SK-N-SH (cell line): ENCODE measurements around the gene WBP2. TPM values are rescaled to one million over a fixed set of nuclear protein-coding genes. Genes with fewer than 3 reads are reported as not detected.
A peak's percentile ranks its signal among the peaks of the same experiment; 100 is the strongest.

Source experiments
- CTCF ChIA-PET: fragments of 300-600, 350-600 bp; formaldehyde crosslinking; extraction: SDS; loops from one replicate; lab custom pipeline; 2021; lab: Yijun Ruan, JAX
- POLR2A ChIA-PET: fragments of 350-600 bp; sonication (Branson Sonifier 250); formaldehyde crosslinking; extraction: SDS; loops from one replicate; lab custom pipeline; 2020; ENCODE audit warnings: antibody characterized with exemption, inconsistent platforms; lab: Yijun Ruan, JAX
- DNase-seq: peaks from one replicate; pipeline ENCODE4 v3.0.0; 2012
- H2AFZ ChIP-seq: fragments of 200-600 bp; sonication (generic); 2 replicates; pipeline ENCODE4 v1.8.1; 2016; ENCODE audit warnings: antibody characterized with exemption, mild to moderate bottlenecking, low read depth
- H3F3A ChIP-seq: fragments of 200-600 bp; sonication (generic); replicated peaks from 2 replicates; pipeline ENCODE3; 2016; ENCODE audit warnings: antibody characterized with exemption, mild to moderate bottlenecking; ENCODE audit not compliant: insufficient read depth
- H3K27ac ChIP-seq, 2 experiments: fragments of 200-500 bp in 1 of 2; fragments of 200-600 bp in 1 of 2; sonication (Bioruptor generic) in 1 of 2; sonication (generic), shearing (Covaris generic) in 1 of 2; 2 replicates each; pipeline versions ENCODE4 v1.5.1 to v1.6.1; 2014 to 2016; ENCODE audit warnings: low read depth in 2 of 2, inconsistent platforms in 1 of 2, low read length in 1 of 2, mild to moderate bottlenecking in 1 of 2, mixed read lengths in 1 of 2
- H3K27me3 ChIP-seq: fragments of 200-600 bp; sonication (generic), shearing (Covaris generic); 2 replicates; pipeline ENCODE4 v1.6.1; 2016; ENCODE audit warnings: mixed run types; ENCODE audit not compliant: insufficient read depth
- H3K36me3 ChIP-seq, 2 experiments: fragments of 200-500 bp in 1 of 2; fragments of 200-600 bp in 1 of 2; sonication (Bioruptor generic) in 1 of 2; sonication (generic) in 1 of 2; replicated peaks in 1 of 2; 2 replicates each; pipeline versions ENCODE3 to v1.5.1; 2014 to 2016; ENCODE audit warnings: low read length in 1 of 2, mild to moderate bottlenecking in 1 of 2; ENCODE audit not compliant: insufficient read depth in 2 of 2, control insufficient read depth in 1 of 2
- H3K4me1 ChIP-seq, 2 experiments: fragments of 200-500 bp in 1 of 2; fragments of 200-600 bp in 1 of 2; sonication (Bioruptor generic) in 1 of 2; sonication (generic), shearing (Covaris generic) in 1 of 2; 2 replicates each; pipeline versions ENCODE4 v1.5.1 to v1.6.1; 2014 to 2016; ENCODE audit warnings: low read depth in 1 of 2, low read length in 1 of 2, mixed run types in 1 of 2; ENCODE audit not compliant: insufficient read depth in 2 of 2, control insufficient read depth in 1 of 2
- H3K4me2 ChIP-seq: fragments of 200-600 bp; sonication (generic), shearing (Covaris generic); 2 replicates; pipeline ENCODE4 v1.6.1; 2017; ENCODE audit warnings: mixed run types
- H3K4me3 ChIP-seq, 2 experiments: fragments of 200-500 bp in 1 of 2; fragments of 200-600 bp in 1 of 2; sonication (Bioruptor generic) in 1 of 2; sonication (generic), shearing (Covaris generic) in 1 of 2; 2 replicates each; pipeline versions ENCODE4 v1.5.1 to v1.8.1; 2014 to 2016; ENCODE audit warnings: low read depth in 2 of 2, inconsistent platforms in 1 of 2, low read length in 1 of 2, mild to moderate bottlenecking in 1 of 2, mixed read lengths in 1 of 2, moderate library complexity in 1 of 2
- H3K79me2 ChIP-seq: fragments of 200-600 bp; sonication (generic); 2 replicates; pipeline ENCODE4 v1.8.1; 2017; ENCODE audit warnings: mild to moderate bottlenecking; ENCODE audit not compliant: insufficient read depth
- H3K9ac ChIP-seq: fragments of 200-600 bp; sonication (generic); 2 replicates; pipeline ENCODE4 v1.6.1; 2017; ENCODE audit warnings: mixed run types
- H3K9me2 ChIP-seq: fragments of 200-600 bp; sonication (generic); 2 replicates; pipeline ENCODE4 v1.6.1; 2017; ENCODE audit warnings: mixed run types
- H3K9me3 ChIP-seq: fragments of 200-600 bp; sonication (generic); 2 replicates; pipeline ENCODE4 v1.6.1; 2017; ENCODE audit warnings: mixed run types, mild to moderate bottlenecking, moderate library complexity
- H4K20me1 ChIP-seq: fragments of 200-600 bp; sonication (generic); 2 replicates; pipeline ENCODE4 v1.6.1; 2017; ENCODE audit warnings: mild to moderate bottlenecking, mixed run types; ENCODE audit not compliant: insufficient read depth
- CHD2 ChIP-seq: fragments of 150-350 bp; IDR thresholded peaks from 2 replicates; pipeline ENCODE4 v1.6.1; 2018; ENCODE audit warnings: low read length; ENCODE audit not compliant: partially characterized antibody
- ELF1 ChIP-seq: IDR thresholded peaks from 2 replicates; pipeline ENCODE4 v1.4.0; 2012
- EP300 ChIP-seq, 2 experiments: IDR thresholded peaks; 2 replicates each; pipeline versions ENCODE4 v1.4.0 to v1.6.1; 2012; ENCODE audit warnings: borderline replicate concordance in 1 of 2, low read depth in 1 of 2, low read length in 1 of 2
- FOXM1 ChIP-seq: IDR thresholded peaks from 2 replicates; pipeline ENCODE4 v1.4.0; 2012; ENCODE audit warnings: low read depth, mild to moderate bottlenecking
- GABPA ChIP-seq: IDR thresholded peaks from 2 replicates; pipeline ENCODE4 v1.4.0; 2012; ENCODE audit warnings: low read depth, mild to moderate bottlenecking
- MEF2A ChIP-seq: IDR thresholded peaks from 2 replicates; pipeline ENCODE4 v1.4.0; 2012; ENCODE audit warnings: low read depth, borderline replicate concordance
- NRF1 ChIP-seq: IDR thresholded peaks from 2 replicates; pipeline ENCODE4 v1.6.1; 2012; ENCODE audit warnings: low read depth, mild to moderate bottlenecking, low read length
- POLR2AphosphoS5 ChIP-seq: IDR thresholded peaks from 2 replicates; pipeline ENCODE4 v1.6.1; 2012; ENCODE audit warnings: low read depth, low read length
- RAD21 ChIP-seq: IDR thresholded peaks from 2 replicates; pipeline ENCODE4 v1.6.1; 2012; ENCODE audit warnings: mild to moderate bottlenecking, low read length
- RCOR1 ChIP-seq: fragments of 150-350 bp; IDR thresholded peaks from 2 replicates; pipeline ENCODE4 v1.6.1; 2017; ENCODE audit warnings: antibody characterized with exemption, low read length
- RXRA ChIP-seq: IDR thresholded peaks from 2 replicates; pipeline ENCODE4 v1.4.0; 2012; ENCODE audit warnings: low read depth, mild to moderate bottlenecking, borderline replicate concordance
- SIN3A ChIP-seq: IDR thresholded peaks from 2 replicates; pipeline ENCODE4 v1.6.1; 2012; ENCODE audit warnings: low read depth, mild to moderate bottlenecking, low read length, moderate library complexity, borderline replicate concordance
- SMC3 ChIP-seq: IDR thresholded peaks from 2 replicates; pipeline ENCODE4 v1.6.1; 2012; ENCODE audit warnings: low read depth, low read length, improper control_type of control experiment
- TCF12 ChIP-seq: IDR thresholded peaks from 2 replicates; pipeline ENCODE4 v1.4.0; 2012
- YY1 ChIP-seq: IDR thresholded peaks from 2 replicates; pipeline ENCODE4 v1.4.0; 2012; ENCODE audit warnings: low read depth, mild to moderate bottlenecking
- WGBS: methylation state at CpG from one replicate; pipeline ENCODE4 v1.1.6; 2017; ENCODE audit warnings: low lambda C conversion rate; 5-methylcytosine and 5-hydroxymethylcytosine counted together
- polyA plus RNA-seq, 3 experiments: library from polyadenylated mRNA; depleted of rRNA; stranded (reverse); fragments of >200 nt; gene quantifications; 2 replicates each; pipeline ENCODE4 v1.2.3, GENCODE V29; 2012
- TF ChIP-seq, protein P1 (sequence below): IDR thresholded peaks from 2 replicates; pipeline ENCODE4 v1.4.0; 2012; ENCODE audit warnings: low read depth
- TF ChIP-seq, protein P2 (sequence below): fragments of 200-600 bp; sonication (generic); IDR thresholded peaks from 2 replicates; pipeline ENCODE4 v1.6.1; 2017; ENCODE audit warnings: antibody characterized with exemption, mild to moderate bottlenecking, moderate library complexity
- TF ChIP-seq, protein P3 (sequence below): IDR thresholded peaks from 2 replicates; pipeline ENCODE4; 2012
- TF ChIP-seq, protein P4 (sequence below): fragments of 150-350 bp; IDR thresholded peaks from 2 replicates; pipeline ENCODE4 v1.6.1; 2016; ENCODE audit warnings: mild to moderate bottlenecking, low read depth, low read length

Gene WBP2
- polyA plus RNA-seq, 1 of the 3 experiments (the other 2 are of a cell fraction) = 55.8 TPM

DNA sequence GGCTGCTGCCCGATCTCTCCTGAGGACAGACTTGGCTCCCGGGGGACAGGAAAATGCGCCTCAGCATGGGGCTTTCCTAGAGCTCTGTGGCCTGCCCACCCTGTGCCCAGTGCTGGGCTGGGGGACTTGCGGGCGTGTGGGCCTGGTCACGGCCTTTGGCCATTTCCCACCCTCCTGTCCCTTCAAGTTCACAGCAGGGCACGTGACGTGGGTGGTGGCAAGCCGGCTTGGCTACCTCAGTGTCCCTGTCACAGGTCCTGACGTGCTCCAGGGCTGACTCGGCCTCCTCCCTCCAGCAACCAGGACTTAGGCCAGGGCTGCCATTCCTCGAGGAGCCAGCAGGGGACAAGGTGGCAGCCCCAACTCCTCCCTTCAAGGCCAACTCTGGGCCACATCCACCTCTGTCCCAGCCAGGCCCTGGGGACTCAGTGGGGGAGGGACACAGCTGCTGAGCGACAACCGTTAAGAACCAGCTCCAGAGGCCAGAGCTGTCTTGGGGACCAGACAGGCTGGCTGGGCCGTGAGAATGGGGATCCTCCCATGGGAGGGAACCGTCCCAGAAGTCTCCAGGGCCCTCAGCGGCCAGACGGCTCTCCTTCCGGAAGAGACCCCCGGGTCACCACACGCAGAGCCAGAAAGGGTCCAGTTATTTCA is 9.9 kb downstream of the WBP2 start:
- Histone ChIP-seq H3K27ac (peak overlapping the region in 1 of 2 experiments; percentile 93; a peak in 2 of 4 replicates), H3K9me2 (no peaks in the 10 kb centered on the region), H3K79me2 (no peaks in the 10 kb centered on the region), H3K4me2 (no peak overlapping the region), H3F3A (no peaks in the 10 kb centered on the region), H3K9me3 (no peaks in the 10 kb centered on the region), H3K36me3 (peaks cover 14 to 44% of the 10 kb centered on the region in 2 experiments), H3K9ac (no peak overlapping the region), H4K20me1 (no peaks in the 10 kb centered on the region), H2AFZ (no peak overlapping the region), H3K4me3 (no peak overlapping the region), H3K27me3 (no peaks in the 10 kb centered on the region), H3K4me1 (peaks cover 4 to 34% of the 10 kb centered on the region in 2 experiments; a peak in 3 of 4 replicates)
- 74% methylated on average over 19 of the region's 21 CpGs for WGBS
- DNase-seq = peak; percentile 93
- ChIA-PET POLR2A (interaction anchor here (1.4 to 4.8 kb wide), 8 partner anchors 10 to 67 kb away, joined by 3 to 38 read pairs (median 10); partner anchors contain the start of genes UNK and WBP2), CTCF (interaction anchor here (0.6 to 16.1 kb wide), 33 partner anchors 11 to 836 kb away, joined by 3 to 326 read pairs (median 4); partner anchors contain the start of genes GALK1, TRIM47, TRIM65 and UNK)
- TF ChIP-seq EP300 (IDR thresholded peaks at IDR 0.05; ENCODE audit: borderline replicate concordance in 1 of 2, low read depth in 1 of 2, low read length in 1 of 2) (peak in 1 of 2 experiments; percentile 55; a peak in 1 of 4 replicates), POLR2AphosphoS5 (peak; percentile 35; the same call in 1 of the 2 replicates), RCOR1 (no peak), CHD2 (peak; percentile 48), RAD21 (peak; percentile 44), GABPA (no peak), SIN3A (no peak), SMC3 (peak; percentile 28; the same call in 1 of the 2 replicates)
- TF ChIP-seq, protein P1, sequence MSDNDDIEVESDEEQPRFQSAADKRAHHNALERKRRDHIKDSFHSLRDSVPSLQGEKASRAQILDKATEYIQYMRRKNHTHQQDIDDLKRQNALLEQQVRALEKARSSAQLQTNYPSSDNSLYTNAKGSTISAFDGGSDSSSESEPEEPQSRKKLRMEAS = no peak
- TF ChIP-seq, protein P2, sequence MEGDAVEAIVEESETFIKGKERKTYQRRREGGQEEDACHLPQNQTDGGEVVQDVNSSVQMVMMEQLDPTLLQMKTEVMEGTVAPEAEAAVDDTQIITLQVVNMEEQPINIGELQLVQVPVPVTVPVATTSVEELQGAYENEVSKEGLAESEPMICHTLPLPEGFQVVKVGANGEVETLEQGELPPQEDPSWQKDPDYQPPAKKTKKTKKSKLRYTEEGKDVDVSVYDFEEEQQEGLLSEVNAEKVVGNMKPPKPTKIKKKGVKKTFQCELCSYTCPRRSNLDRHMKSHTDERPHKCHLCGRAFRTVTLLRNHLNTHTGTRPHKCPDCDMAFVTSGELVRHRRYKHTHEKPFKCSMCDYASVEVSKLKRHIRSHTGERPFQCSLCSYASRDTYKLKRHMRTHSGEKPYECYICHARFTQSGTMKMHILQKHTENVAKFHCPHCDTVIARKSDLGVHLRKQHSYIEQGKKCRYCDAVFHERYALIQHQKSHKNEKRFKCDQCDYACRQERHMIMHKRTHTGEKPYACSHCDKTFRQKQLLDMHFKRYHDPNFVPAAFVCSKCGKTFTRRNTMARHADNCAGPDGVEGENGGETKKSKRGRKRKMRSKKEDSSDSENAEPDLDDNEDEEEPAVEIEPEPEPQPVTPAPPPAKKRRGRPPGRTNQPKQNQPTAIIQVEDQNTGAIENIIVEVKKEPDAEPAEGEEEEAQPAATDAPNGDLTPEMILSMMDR = peak; percentile 70

DNA sequence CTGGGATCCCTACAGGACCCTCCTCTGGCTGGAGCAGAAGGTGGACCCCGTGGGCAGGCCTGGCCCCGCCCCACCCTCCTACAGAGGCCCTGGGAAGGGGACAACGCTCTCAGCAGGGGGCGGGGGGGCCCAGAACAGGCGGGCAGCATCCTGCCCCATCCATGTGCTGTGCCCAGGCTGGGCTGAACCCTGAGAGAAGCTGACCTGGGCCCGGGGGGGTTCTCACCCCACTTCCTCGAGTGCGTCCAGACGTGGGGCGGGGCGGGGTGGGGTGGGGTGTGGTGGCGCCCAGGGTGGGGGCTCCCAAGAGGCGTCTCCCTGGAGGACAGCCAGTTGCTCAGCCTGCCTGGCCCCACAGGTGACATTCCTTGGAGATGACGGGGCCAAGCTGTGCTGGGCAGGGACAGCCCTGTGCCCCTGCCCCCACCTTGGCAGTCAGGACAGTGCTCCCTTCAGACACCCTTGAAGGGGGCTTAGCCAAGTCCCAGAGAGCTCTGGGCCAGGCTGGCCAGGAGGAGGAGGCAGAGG is 10.5 kb downstream of the WBP2 start:
- Histone ChIP-seq H3K27me3 (no peaks in the 10 kb centered on the region), H3K9me3 (no peaks in the 10 kb centered on the region), H3K36me3 (peaks cover 10 to 40% of the 10 kb centered on the region in 2 experiments), H3K4me1 (peaks cover 4 to 34% of the 10 kb centered on the region in 2 experiments; a peak in 3 of 4 replicates), H3K79me2 (no peaks in the 10 kb centered on the region), H3K4me2 (no peak overlapping the region), H2AFZ (no peak overlapping the region), H3F3A (no peaks in the 10 kb centered on the region), H3K9ac (no peak overlapping the region), H4K20me1 (no peaks in the 10 kb centered on the region), H3K4me3 (peak overlapping the region in 1 of 2 experiments; percentile 17; a peak in 1 of 4 replicates), H3K9me2 (no peaks in the 10 kb centered on the region), H3K27ac (peak overlapping the region in 1 of 2 experiments; percentile 93; a peak in 2 of 4 replicates)
- 65% methylated on average over 11 of the region's 14 CpGs for WGBS
- CTCF ChIA-PET = interaction anchor here (0.6 to 16.1 kb wide), 25 partner anchors 11 to 205 kb away, joined by 3 to 326 read pairs (median 5); partner anchors contain the start of genes GALK1, TRIM47, UNK and WBP2
- POLR2A ChIA-PET = interaction anchor here (0.7 to 4.8 kb wide), 10 partner anchors 9 to 90 kb away, joined by 3 to 38 read pairs (median 8); partner anchors contain the start of genes UNK and WBP2
- DNase-seq = peak; percentile 83
- no peak for TF ChIP-seq RXRA
- no peak for TF ChIP-seq MEF2A
- TF ChIP-seq YY1 = no peak
- TF ChIP-seq, protein P2 = no peak
- no peak for TF ChIP-seq EP300 (IDR thresholded peaks at IDR 0.05; ENCODE audit: borderline replicate concordance in 1 of 2, low read depth in 1 of 2, low read length in 1 of 2)
- no peak for TF ChIP-seq RCOR1
- TF ChIP-seq ELF1 = no peak
- TF ChIP-seq, protein P3, sequence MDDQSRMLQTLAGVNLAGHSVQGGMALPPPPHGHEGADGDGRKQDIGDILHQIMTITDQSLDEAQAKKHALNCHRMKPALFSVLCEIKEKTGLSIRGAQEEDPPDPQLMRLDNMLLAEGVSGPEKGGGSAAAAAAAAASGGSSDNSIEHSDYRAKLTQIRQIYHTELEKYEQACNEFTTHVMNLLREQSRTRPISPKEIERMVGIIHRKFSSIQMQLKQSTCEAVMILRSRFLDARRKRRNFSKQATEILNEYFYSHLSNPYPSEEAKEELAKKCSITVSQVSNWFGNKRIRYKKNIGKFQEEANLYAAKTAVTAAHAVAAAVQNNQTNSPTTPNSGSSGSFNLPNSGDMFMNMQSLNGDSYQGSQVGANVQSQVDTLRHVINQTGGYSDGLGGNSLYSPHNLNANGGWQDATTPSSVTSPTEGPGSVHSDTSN = no peak
- no peak for TF ChIP-seq NRF1
- TF ChIP-seq, protein P4, sequence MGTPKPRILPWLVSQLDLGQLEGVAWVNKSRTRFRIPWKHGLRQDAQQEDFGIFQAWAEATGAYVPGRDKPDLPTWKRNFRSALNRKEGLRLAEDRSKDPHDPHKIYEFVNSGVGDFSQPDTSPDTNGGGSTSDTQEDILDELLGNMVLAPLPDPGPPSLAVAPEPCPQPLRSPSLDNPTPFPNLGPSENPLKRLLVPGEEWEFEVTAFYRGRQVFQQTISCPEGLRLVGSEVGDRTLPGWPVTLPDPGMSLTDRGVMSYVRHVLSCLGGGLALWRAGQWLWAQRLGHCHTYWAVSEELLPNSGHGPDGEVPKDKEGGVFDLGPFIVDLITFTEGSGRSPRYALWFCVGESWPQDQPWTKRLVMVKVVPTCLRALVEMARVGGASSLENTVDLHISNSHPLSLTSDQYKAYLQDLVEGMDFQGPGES = no peak
- TF ChIP-seq FOXM1 = no peak
- TF ChIP-seq TCF12 = no peak
- no peak for TF ChIP-seq CHD2
- TF ChIP-seq POLR2AphosphoS5 = no peak
